Measurements from ENCODE around the gene RALGPS2.
A peak's percentile ranks its signal among the peaks of the same experiment; 100 is the strongest.

Gene RALGPS2

GRCh38 chr1:178772952-178773351 is 47.9 kb downstream of the RALGPS2 start (continued):
- TF ChIP-seq PRDM2 (tag by site-specific recombination; IDR thresholded peaks at IDR 0.05; ENCODE audit: borderline replicate concordance), result no peak
- TF ChIP-seq ZNF449 (tag by site-specific recombination; IDR thresholded peaks at IDR 0.05), result no peak
- TF ChIP-seq ZNF211 (tag by site-specific recombination; IDR thresholded peaks at IDR 0.05; ENCODE audit: low read depth), result no peak
- no peak for TF ChIP-seq ZNF311 (tag by site-specific recombination; IDR thresholded peaks at IDR 0.05; ENCODE audit: borderline replicate concordance)
- TF ChIP-seq ZNF426 (tag by site-specific recombination; IDR thresholded peaks at IDR 0.05), result no peak
- TF ChIP-seq KLF1 (tag by site-specific recombination; IDR thresholded peaks at IDR 0.05), result no peak
- TF ChIP-seq SCRT2 (tag by site-specific recombination; IDR thresholded peaks at IDR 0.05), result no peak
- TF ChIP-seq ZBTB21 (tag by site-specific recombination; IDR thresholded peaks at IDR 0.05), result no peak
- no peak for TF ChIP-seq ZNF169 (tag by site-specific recombination; IDR thresholded peaks at IDR 0.05)

- CTCF ChIA-PET, result interaction anchor here (0.6 to 6.8 kb wide), 19 partner anchors 19 to 378 kb away, joined by 3 to 87 read pairs (median 4); no protein-coding TSS in a partner anchor
- no peaks in the 10 kb centered on the region for H3K9me3 ChIP-seq (ENCODE audit: control insufficient read depth, insufficient read depth, low read depth, low read length)
- H3K36me3 ChIP-seq (ENCODE audit: control insufficient read depth in 2 of 2, insufficient read depth in 1 of 2, low read length in 2 of 2), result no peaks in the 10 kb centered on the region
- POLR2A ChIA-PET, result no interaction called here
- H3K4me1 ChIP-seq (ENCODE audit: control insufficient read depth, insufficient read depth, low read length), result no peaks in the 10 kb centered on the region
- TF ChIP-seq CTCF (tag by site-specific recombination; IDR thresholded peaks at IDR 0.05), result 0 out of 2 replicates have a peak, but pooled peaks have one; percentile 8
- no peak for TF ChIP-seq ZNF221 (tag by site-specific recombination; IDR thresholded peaks at IDR 0.05; ENCODE audit: borderline replicate concordance)
- TF ChIP-seq ZNF654 (tag by site-specific recombination; IDR thresholded peaks at IDR 0.05; ENCODE audit: low read depth), result peak; percentile 61
- no peak for TF ChIP-seq ZBTB26 (tag by site-specific recombination; optimal IDR thresholded peaks at IDR 0.05)
- no peak for TF ChIP-seq ZNF19 (tag by site-specific recombination; IDR thresholded peaks at IDR 0.05; ENCODE audit: low read depth)
- no peak for TF ChIP-seq ZNF670 (tag by site-specific recombination; IDR thresholded peaks at IDR 0.05; ENCODE audit: low read depth)
- no peak overlapping the region for H3K4me3 ChIP-seq (ENCODE audit: low read depth, low read length)
- no peak overlapping the region for H3K27ac ChIP-seq (ENCODE audit: extremely low read depth, low read depth, low read length)
These were observed 49.2 kb downstream of the RALGPS2 start for GRCh38 chr1:178774263-178774662.

Data from HEK293 (cell line).